K562 (cell line): ENCODE data around the gene CAB39. TPM values are rescaled to one million over a fixed set of nuclear protein-coding genes. Genes with fewer than 3 reads are reported as not detected.
A peak's percentile ranks its signal among the peaks of the same experiment; 100 is the strongest.

Experiments
- ATF7 ChIP-seq: fragments of 450-650 bp; IDR thresholded peaks from 2 replicates; pipeline ENCODE4 v1.7.1; 2014; ENCODE audit warnings: mild to moderate bottlenecking, moderate library complexity
- BDP1 ChIP-seq: IDR thresholded peaks from 3 replicates; pipeline ENCODE4 v1.6.1; 2011; ENCODE audit not compliant: insufficient read length, insufficient read depth
- CBFA2T2 ChIP-seq: fragments of 450-650 bp; conservative IDR thresholded peaks from 2 replicates; pipeline ENCODE4 v1.6.1; 2017; ENCODE audit warnings: mild to moderate bottlenecking
- CGGBP1 ChIP-seq: fragments of 250-450 bp; sonication (Bioruptor Pico); IDR thresholded peaks from 2 replicates; pipeline ENCODE4 v1.9.0; 2021; ENCODE audit warnings: mild to moderate bottlenecking
- CUX1 ChIP-seq: fragments of 200-800 bp; sonication (Bioruptor generic); IDR thresholded peaks from 2 replicates; pipeline ENCODE4 v1.6.1; 2016; ENCODE audit warnings: missing genetic modification characterization, missing compliant biosample characterization
- FOXK1 ChIP-seq: sonication (generic); formaldehyde crosslinking; IDR thresholded peaks from 2 replicates; pipeline ENCODE4 v1.8.0; 2022; ENCODE audit warnings: missing genetic modification reagents, mild to moderate bottlenecking, borderline replicate concordance
- HDAC2 ChIP-seq: fragments of 450-650 bp; IDR thresholded peaks from 2 replicates; pipeline ENCODE4 v1.6.1; 2016; ENCODE audit warnings: mild to moderate bottlenecking
- JUND ChIP-seq, 2 experiments: IDR thresholded peaks; 2 replicates in 1 of 2; 3 replicates in 1 of 2; pipeline ENCODE4 v1.6.1; 2011; ENCODE audit warnings: borderline replicate concordance in 2 of 2, low read depth in 2 of 2, low read length in 2 of 2, improper control_type of control experiment in 1 of 2, missing biosample characterization in 1 of 2, missing genetic modification characterization in 1 of 2, missing genetic modification reagents in 1 of 2
- KAT2B ChIP-seq: IDR thresholded peaks from one replicate; pipeline ENCODE4 v1.6.1; 2012; ENCODE audit warnings: low read depth, mild to moderate bottlenecking, control low read depth, inconsistent platforms, low read length, moderate library complexity
- MITF ChIP-seq: IDR thresholded peaks from 2 replicates; pipeline ENCODE4 v1.6.1; 2014; ENCODE audit warnings: antibody characterized with exemption
- MNT ChIP-seq, 2 experiments: fragments of 450-650 bp; conservative IDR thresholded peaks; 2 replicates each; pipeline ENCODE4 v1.6.1; 2017; ENCODE audit warnings: mild to moderate bottlenecking in 2 of 2, moderate library complexity in 2 of 2
- NEUROD1 ChIP-seq: fragments of 150-350 bp; IDR thresholded peaks from 2 replicates; pipeline ENCODE4 v1.6.1; 2014; ENCODE audit warnings: borderline replicate concordance, low read length, low read depth; ENCODE audit not compliant: partially characterized antibody
- RAD51 ChIP-seq: fragments of 450-650 bp; IDR thresholded peaks from 2 replicates; pipeline ENCODE4 v1.7.1; 2016; ENCODE audit warnings: low read depth, mild to moderate bottlenecking, borderline replicate concordance
- TAF15 ChIP-seq: fragments of 200-400 bp; formaldehyde crosslinking; IDR thresholded peaks from 2 replicates; pipeline ENCODE4 v1.6.1; 2017; ENCODE audit warnings: mild to moderate bottlenecking, low read depth, low read length, moderate library complexity
- ZBTB26 ChIP-seq: fragments of 450-650 bp; formaldehyde crosslinking; IDR thresholded peaks from 2 replicates; pipeline ENCODE4 v1.4.0; 2022; ENCODE audit warnings: missing genetic modification characterization
- ZNF133 ChIP-seq: fragments of 250-450 bp; sonication (Bioruptor Pico); IDR thresholded peaks from 2 replicates; pipeline ENCODE4 v1.4.0; 2020; ENCODE audit warnings: mild to moderate bottlenecking
- ZNF232 ChIP-seq: sonication (generic); formaldehyde crosslinking; IDR thresholded peaks from 2 replicates; pipeline ENCODE4 v1.8.0; 2022; ENCODE audit warnings: mild to moderate bottlenecking, missing genetic modification reagents
- polyA plus RNA-seq, 8 experiments: library from polyadenylated mRNA; depleted of rRNA in 4 of 8; stranded (reverse) in 5 of 8; unstranded in 3 of 8; fragments of >200 nt; fragmentation: Nextera tagmentation in 2 of 8; fragmentation: Illumina TruSeq in 1 of 8; extraction: Ambion mirVana in 2 of 8; extraction: Trizol in 1 of 8; gene quantifications; 2 replicates each; pipeline versions ENCODE4 v1.2.1 to v1.2.3, GENCODE V29; 2011 to 2014; ENCODE audit warnings: inconsistent platforms in 1 of 8, missing spikeins in 1 of 8
- total RNA-seq, 7 experiments: library from RNA; depleted of rRNA in 6 of 7; stranded (reverse); fragments of >200 nt in 6 of 7; fragmentation: Illumina TruSeq in 2 of 7; extraction: Trizol in 2 of 7; gene quantifications; 2 replicates each; pipeline versions ENCODE4 v1.2.1 to v1.2.3, GENCODE V29; 2011 to 2021; ENCODE audit warnings: low replicate concordance in 1 of 7

Gene CAB39
- total and polyA plus RNA-seq, 9 of the 15 experiments (the other 6 are each of a cell fraction or from before 2014, with no cell fraction given), result 27.2 to 94.4 (median 70.1) TPM

GRCh38 chr2:230712443-230713330, at the start of gene CAB39 (continued):
- TF ChIP-seq ZNF133 (no peak), ATF7 (peak; percentile 73), HDAC2 (no peak), BDP1 (no peak), CUX1 (CRISPR knock-in tag) (no peak), ZNF232 (no peak), MNT (conservative IDR thresholded peaks at IDR 0.05) (no peak), JUND (IDR thresholded peaks at IDR 0.05; ENCODE audit: borderline replicate concordance, low read depth, low read length) (no peak), JUND (tag; IDR thresholded peaks at IDR 0.05; ENCODE audit: borderline replicate concordance, low read depth, low read length) (peak; percentile 52; the same call in 1 of the 3 replicates), ZBTB26 (CRISPR knock-in tag) (no peak), RAD51 (no peak), MITF (no peak), CGGBP1 (CRISPR knock-in tag) (no peak), TAF15 (no peak), KAT2B (no peak), FOXK1 (CRISPR knock-in tag) (0 out of 2 replicates have a peak, but pooled peaks have one; percentile 4), CBFA2T2 (no peak), NEUROD1 (no peak)
